HEK293 (cell line): ENCODE measurements around the gene PRSS3.
"Not testable (repeated sequence)": the region's sequence is repeated elsewhere in the genome, so short reads cannot be mapped to it uniquely, and the experiment has no call there.

Experiments
- SP7 ChIP-seq: fragments of 450-650 bp; formaldehyde crosslinking; IDR thresholded peaks from 2 replicates; pipeline ENCODE4 v1.5.1; 2016; ENCODE audit warnings: missing biosample characterization, missing genetic modification characterization
- ZBTB8A ChIP-seq: fragments of 450-650 bp; formaldehyde crosslinking; IDR thresholded peaks from 2 replicates; pipeline ENCODE4 v1.5.1; 2016; ENCODE audit warnings: missing biosample characterization, missing genetic modification characterization
- ZNF138 ChIP-seq: fragments of 450-650 bp; formaldehyde crosslinking; IDR thresholded peaks from 2 replicates; pipeline ENCODE4 v1.5.1; 2016; ENCODE audit warnings: missing biosample characterization, missing genetic modification characterization, borderline replicate concordance
- ZNF175 ChIP-seq: fragments of 450-650 bp; formaldehyde crosslinking; IDR thresholded peaks from 2 replicates; pipeline ENCODE4 v1.5.1; 2016; ENCODE audit warnings: missing biosample characterization, missing genetic modification characterization
- ZNF23 ChIP-seq: fragments of 450-650 bp; formaldehyde crosslinking; IDR thresholded peaks from 2 replicates; pipeline ENCODE4 v1.5.1; 2016; ENCODE audit warnings: missing biosample characterization, missing genetic modification characterization, borderline replicate concordance
- ZNF248 ChIP-seq: fragments of 450-650 bp; formaldehyde crosslinking; IDR thresholded peaks from 2 replicates; pipeline ENCODE4 v1.5.1; 2017; ENCODE audit warnings: missing biosample characterization, missing genetic modification characterization
- ZNF341 ChIP-seq: fragments of 450-650 bp; formaldehyde crosslinking; IDR thresholded peaks from 2 replicates; pipeline ENCODE4; 2016; ENCODE audit warnings: low read depth, missing biosample characterization, missing genetic modification characterization
- ZNF416 ChIP-seq: fragments of 450-650 bp; formaldehyde crosslinking; IDR thresholded peaks from 2 replicates; pipeline ENCODE4 v1.5.1; 2016; ENCODE audit warnings: missing biosample characterization, missing genetic modification characterization
- TF ChIP-seq, protein P1 (sequence below): fragments of 450-650 bp; formaldehyde crosslinking; IDR thresholded peaks from 2 replicates; pipeline ENCODE4 v1.5.1; 2016; ENCODE audit warnings: missing biosample characterization, missing genetic modification characterization
- TF ChIP-seq, protein P2 (sequence below): fragments of 450-650 bp; formaldehyde crosslinking; IDR thresholded peaks from 2 replicates; pipeline ENCODE4 v1.5.1; 2016; ENCODE audit warnings: missing biosample characterization, missing genetic modification characterization
- TF ChIP-seq, protein P3 (sequence below): fragments of 450-650 bp; formaldehyde crosslinking; IDR thresholded peaks from 2 replicates; pipeline ENCODE4 v1.5.1; 2016; ENCODE audit warnings: missing biosample characterization, missing genetic modification characterization
- TF ChIP-seq, protein P4 (sequence below): fragments of 450-650 bp; formaldehyde crosslinking; optimal IDR thresholded peaks from 2 replicates; pipeline ENCODE3; 2016; ENCODE audit warnings: missing biosample characterization, mild to moderate bottlenecking, missing genetic modification characterization

DNA sequence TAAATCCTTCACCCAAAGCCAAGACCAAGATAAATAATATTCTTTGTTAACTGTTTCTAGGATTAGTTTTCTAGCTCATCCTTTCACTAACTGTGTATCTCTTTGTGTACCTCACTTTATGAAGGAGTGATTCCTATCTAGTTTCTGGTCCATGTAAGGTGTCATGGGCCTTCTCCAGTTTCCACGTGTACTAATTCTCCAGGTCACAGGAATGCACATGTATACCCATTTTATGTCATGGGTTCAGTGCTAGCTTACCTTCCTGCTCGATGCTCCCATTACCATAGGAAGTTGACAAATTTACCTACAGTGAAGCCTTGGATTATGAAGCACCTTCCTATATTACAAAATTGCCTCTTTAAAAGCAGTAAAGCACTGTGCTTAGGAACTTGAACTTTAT, 5.9 kb upstream of the PRSS3 start:
- TF ChIP-seq, protein P1, sequence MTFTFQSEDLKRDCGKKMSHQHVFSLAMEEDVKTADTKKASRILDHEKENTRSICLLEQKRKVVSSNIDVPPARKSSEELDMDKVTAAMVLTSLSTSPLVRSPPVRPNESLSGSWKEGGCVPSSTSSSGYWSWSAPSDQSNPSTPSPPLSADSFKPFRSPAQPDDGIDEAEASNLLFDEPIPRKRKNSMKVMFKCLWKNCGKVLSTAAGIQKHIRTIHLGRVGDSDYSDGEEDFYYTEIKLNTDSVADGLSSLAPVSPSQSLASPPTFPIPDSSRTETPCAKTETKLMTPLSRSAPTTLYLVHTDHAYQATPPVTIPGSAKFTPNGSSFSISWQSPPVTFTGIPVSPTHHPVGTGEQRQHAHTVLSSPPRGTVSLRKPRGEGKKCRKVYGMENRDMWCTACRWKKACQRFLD (tag by site-specific recombination), result not testable (repeated sequence)
- TF ChIP-seq, protein P2, sequence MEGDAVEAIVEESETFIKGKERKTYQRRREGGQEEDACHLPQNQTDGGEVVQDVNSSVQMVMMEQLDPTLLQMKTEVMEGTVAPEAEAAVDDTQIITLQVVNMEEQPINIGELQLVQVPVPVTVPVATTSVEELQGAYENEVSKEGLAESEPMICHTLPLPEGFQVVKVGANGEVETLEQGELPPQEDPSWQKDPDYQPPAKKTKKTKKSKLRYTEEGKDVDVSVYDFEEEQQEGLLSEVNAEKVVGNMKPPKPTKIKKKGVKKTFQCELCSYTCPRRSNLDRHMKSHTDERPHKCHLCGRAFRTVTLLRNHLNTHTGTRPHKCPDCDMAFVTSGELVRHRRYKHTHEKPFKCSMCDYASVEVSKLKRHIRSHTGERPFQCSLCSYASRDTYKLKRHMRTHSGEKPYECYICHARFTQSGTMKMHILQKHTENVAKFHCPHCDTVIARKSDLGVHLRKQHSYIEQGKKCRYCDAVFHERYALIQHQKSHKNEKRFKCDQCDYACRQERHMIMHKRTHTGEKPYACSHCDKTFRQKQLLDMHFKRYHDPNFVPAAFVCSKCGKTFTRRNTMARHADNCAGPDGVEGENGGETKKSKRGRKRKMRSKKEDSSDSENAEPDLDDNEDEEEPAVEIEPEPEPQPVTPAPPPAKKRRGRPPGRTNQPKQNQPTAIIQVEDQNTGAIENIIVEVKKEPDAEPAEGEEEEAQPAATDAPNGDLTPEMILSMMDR (tag by site-specific recombination), result not testable (repeated sequence)
- TF ChIP-seq ZNF416 (tag by site-specific recombination); ZNF341 (tag by site-specific recombination); ZNF248 (tag by site-specific recombination); ZNF175; ZNF138 (tag by site-specific recombination); ZNF23 (tag by site-specific recombination); ZBTB8A (tag by site-specific recombination); SP7 (tag by site-specific recombination): not testable (repeated sequence)
- TF ChIP-seq, protein P3, sequence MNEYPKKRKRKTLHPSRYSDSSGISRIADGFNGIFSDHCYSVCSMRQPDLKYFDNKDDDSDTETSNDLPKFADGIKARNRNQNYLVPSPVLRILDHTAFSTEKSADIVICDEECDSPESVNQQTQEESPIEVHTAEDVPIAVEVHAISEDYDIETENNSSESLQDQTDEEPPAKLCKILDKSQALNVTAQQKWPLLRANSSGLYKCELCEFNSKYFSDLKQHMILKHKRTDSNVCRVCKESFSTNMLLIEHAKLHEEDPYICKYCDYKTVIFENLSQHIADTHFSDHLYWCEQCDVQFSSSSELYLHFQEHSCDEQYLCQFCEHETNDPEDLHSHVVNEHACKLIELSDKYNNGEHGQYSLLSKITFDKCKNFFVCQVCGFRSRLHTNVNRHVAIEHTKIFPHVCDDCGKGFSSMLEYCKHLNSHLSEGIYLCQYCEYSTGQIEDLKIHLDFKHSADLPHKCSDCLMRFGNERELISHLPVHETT, result not testable (repeated sequence)
- TF ChIP-seq, protein P4, sequence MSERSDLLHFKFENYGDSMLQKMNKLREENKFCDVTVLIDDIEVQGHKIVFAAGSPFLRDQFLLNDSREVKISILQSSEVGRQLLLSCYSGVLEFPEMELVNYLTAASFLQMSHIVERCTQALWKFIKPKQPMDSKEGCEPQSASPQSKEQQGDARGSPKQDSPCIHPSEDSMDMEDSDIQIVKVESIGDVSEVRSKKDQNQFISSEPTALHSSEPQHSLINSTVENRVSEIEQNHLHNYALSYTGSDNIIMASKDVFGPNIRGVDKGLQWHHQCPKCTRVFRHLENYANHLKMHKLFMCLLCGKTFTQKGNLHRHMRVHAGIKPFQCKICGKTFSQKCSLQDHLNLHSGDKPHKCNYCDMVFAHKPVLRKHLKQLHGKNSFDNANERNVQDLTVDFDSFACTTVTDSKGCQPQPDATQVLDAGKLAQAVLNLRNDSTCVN (tag by site-specific recombination), result not testable (repeated sequence)
